ENCODE measurements around the gene ZFP92.

GRCh38 chrX:153388722-153389459 lies 22.4 kb upstream of the ZFP92 start:
- TF ChIP-seq CTCF (IDR thresholded peaks at IDR 0.05; ENCODE audit: low read length) (no peak), EZH2 (optimal IDR thresholded peaks at IDR 0.05; ENCODE audit: low read depth, low read length) (no peak), EZH2phosphoT487 (IDR thresholded peaks at IDR 0.05; ENCODE audit: low read length) (no peak)

All from MM.1S (cell line).